ENCODE measurements around the gene NOTUM. TPM values are rescaled to one million over a fixed set of nuclear protein-coding genes. Genes with fewer than 3 reads are reported as not detected.

Gene NOTUM
- total and polyA plus RNA-seq, 2 experiments from 2014 or later, result 4.2 to 7.4 TPM

GRCh38 chr17:81952792-81953228 is 8.2 kb downstream of the NOTUM start:
- no peak for DNase-seq (ENCODE audit: low read depth in 1 of 2, low spot score in 1 of 2)
- no peak for TF ChIP-seq CTCF (IDR thresholded peaks at IDR 0.05; ENCODE audit: low read depth, low read length)
- Histone ChIP-seq H3K27me3 (no peaks in the 10 kb centered on the region), H3K27ac (no peak overlapping the region), H3K4me1 (ENCODE audit: low read depth) (no peaks in the 10 kb centered on the region), H3K4me3 (no peak overlapping the region), H3K36me3 (no peaks in the 10 kb centered on the region), H3K9me3 (ENCODE audit: low read depth) (no peaks in the 10 kb centered on the region)

GRCh38 chr17:81951785-81952684 is 9.0 kb downstream of the NOTUM start:
- TF ChIP-seq CTCF (IDR thresholded peaks at IDR 0.05; ENCODE audit: low read depth, low read length), result no peak
- Histone ChIP-seq H3K27me3 (no peaks in the 10 kb centered on the region), H3K27ac (no peak overlapping the region), H3K4me1 (ENCODE audit: low read depth) (peaks cover 2% of the 10 kb centered on the region), H3K36me3 (no peaks in the 10 kb centered on the region), H3K4me3 (no peak overlapping the region), H3K9me3 (ENCODE audit: low read depth) (no peaks in the 10 kb centered on the region)
- no peak for DNase-seq (ENCODE audit: low read depth in 1 of 2, low spot score in 1 of 2)

GRCh38 chr17:81950501-81950900 is 10.5 kb downstream of the NOTUM start:
- Histone ChIP-seq H3K27ac (no peak overlapping the region), H3K27me3 (no peaks in the 10 kb centered on the region), H3K4me1 (ENCODE audit: low read depth) (peaks cover 4% of the 10 kb centered on the region), H3K9me3 (ENCODE audit: low read depth) (no peaks in the 10 kb centered on the region), H3K36me3 (no peaks in the 10 kb centered on the region), H3K4me3 (no peak overlapping the region)
- DNase-seq (ENCODE audit: low read depth in 1 of 2, low spot score in 1 of 2), result no peak
- TF ChIP-seq CTCF (IDR thresholded peaks at IDR 0.05; ENCODE audit: low read depth, low read length), result no peak

- no peak for DNase-seq (ENCODE audit: low read depth in 1 of 2, low spot score in 1 of 2)
- Histone ChIP-seq H3K9me3 (ENCODE audit: low read depth) (no peaks in the 10 kb centered on the region), H3K27me3 (no peaks in the 10 kb centered on the region), H3K27ac (no peak overlapping the region), H3K4me1 (ENCODE audit: low read depth) (peaks cover 4% of the 10 kb centered on the region), H3K36me3 (no peaks in the 10 kb centered on the region), H3K4me3 (no peak overlapping the region)
- no peak for TF ChIP-seq CTCF (IDR thresholded peaks at IDR 0.05; ENCODE audit: low read depth, low read length)
Measured at GRCh38 chr17:81948635-81949378, 12.2 kb downstream of the NOTUM start.

- DNase-seq (ENCODE audit: low read depth in 1 of 2, low spot score in 1 of 2), result no peak
- no peak within 1 kb of the TSS for H3K27ac ChIP-seq
- H3K4me1 ChIP-seq (ENCODE audit: low read depth), result peaks cover 12% of the 10 kb centered on the region
- no peak within 1 kb of the TSS for H3K4me3 ChIP-seq
- TF ChIP-seq CTCF (IDR thresholded peaks at IDR 0.05; ENCODE audit: low read depth, low read length), result no peak
- H3K9me3 ChIP-seq (ENCODE audit: low read depth), result no peaks in the 10 kb centered on the region
- no peaks in the 10 kb centered on the region for H3K36me3 ChIP-seq
- H3K27me3 ChIP-seq, result no peaks in the 10 kb centered on the region
Measured at GRCh38 chr17:81947189-81947588, 13.8 kb downstream of the NOTUM start, which contains the start of gene MYADML2. Gene MYADML2, minus strand, starts transcription at chr17:81947233. Its CDS starts 5,492 bp downstream, at chr17:81941741.

Measured in cardiac muscle cell (in vitro differentiated cells and primary cell).